Measurements from ENCODE around the gene EDN3. TPM values are rescaled to one million over a fixed set of nuclear protein-coding genes. Genes with fewer than 3 reads are reported as not detected.

The EDN3 gene
- total RNA-seq, 2 donors from 2014 or later, result not detected

DNA sequence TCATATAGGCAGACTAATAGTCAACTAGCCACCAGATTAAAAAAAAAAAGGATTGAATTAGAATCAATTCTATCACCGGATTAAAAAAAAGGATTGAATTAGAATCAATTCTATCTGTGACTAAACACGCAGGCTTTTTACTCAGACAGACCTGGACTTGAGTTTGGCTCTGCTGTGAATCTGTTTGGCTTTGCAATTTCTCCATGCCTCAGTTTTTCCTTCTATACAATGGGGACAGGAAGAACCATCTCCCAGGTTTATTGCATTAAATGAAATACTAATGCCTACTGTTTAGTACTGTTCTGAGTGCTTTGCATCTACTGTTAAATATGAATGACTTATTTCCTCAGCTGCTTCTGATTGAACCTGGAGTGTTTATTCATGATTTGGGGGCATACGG, 30.0 kb upstream of the EDN3 start:
- Histone ChIP-seq H3K36me3 (ENCODE audit: control insufficient read depth, insufficient read depth, low read length) (no peaks in the 10 kb centered on the region), H3K9me3 (ENCODE audit: control insufficient read depth, low read length) (no peaks in the 10 kb centered on the region), H3K9ac (ENCODE audit: extremely low read depth, low read length, poor library complexity, severe bottlenecking) (no peak overlapping the region), H3K4me1 (ENCODE audit: control insufficient read depth, insufficient read depth, low read length) (peaks cover 9% of the 10 kb centered on the region), H3K27ac (ENCODE audit: low read depth, low read length) (no peak overlapping the region), H3K4me3 (ENCODE audit: low read length) (no peak overlapping the region), H3K27me3 (ENCODE audit: control insufficient read depth, insufficient read depth, low read length, poor library complexity, severe bottlenecking) (peaks cover 12% of the 10 kb centered on the region)
- H3K36me3 Mint-ChIP-seq (ENCODE audit: low read depth), result no peaks in the 10 kb centered on the region
- H3K27me3 Mint-ChIP-seq (ENCODE audit: insufficient read depth), result peaks cover 38% of the 10 kb centered on the region
- H3K4me1 Mint-ChIP-seq, result peaks cover 17% of the 10 kb centered on the region
- H3K27ac Mint-ChIP-seq, result no peak overlapping the region
- H3K9me3 Mint-ChIP-seq, result no peaks in the 10 kb centered on the region
- H3K4me3 Mint-ChIP-seq, result no peak overlapping the region
- no peak for DNase-seq
- TF ChIP-seq, protein P1, sequence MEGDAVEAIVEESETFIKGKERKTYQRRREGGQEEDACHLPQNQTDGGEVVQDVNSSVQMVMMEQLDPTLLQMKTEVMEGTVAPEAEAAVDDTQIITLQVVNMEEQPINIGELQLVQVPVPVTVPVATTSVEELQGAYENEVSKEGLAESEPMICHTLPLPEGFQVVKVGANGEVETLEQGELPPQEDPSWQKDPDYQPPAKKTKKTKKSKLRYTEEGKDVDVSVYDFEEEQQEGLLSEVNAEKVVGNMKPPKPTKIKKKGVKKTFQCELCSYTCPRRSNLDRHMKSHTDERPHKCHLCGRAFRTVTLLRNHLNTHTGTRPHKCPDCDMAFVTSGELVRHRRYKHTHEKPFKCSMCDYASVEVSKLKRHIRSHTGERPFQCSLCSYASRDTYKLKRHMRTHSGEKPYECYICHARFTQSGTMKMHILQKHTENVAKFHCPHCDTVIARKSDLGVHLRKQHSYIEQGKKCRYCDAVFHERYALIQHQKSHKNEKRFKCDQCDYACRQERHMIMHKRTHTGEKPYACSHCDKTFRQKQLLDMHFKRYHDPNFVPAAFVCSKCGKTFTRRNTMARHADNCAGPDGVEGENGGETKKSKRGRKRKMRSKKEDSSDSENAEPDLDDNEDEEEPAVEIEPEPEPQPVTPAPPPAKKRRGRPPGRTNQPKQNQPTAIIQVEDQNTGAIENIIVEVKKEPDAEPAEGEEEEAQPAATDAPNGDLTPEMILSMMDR (conservative IDR thresholded peaks at IDR 0.05), result no peak
- WGBS, 2 experiments (ENCODE audit: insufficient coverage in 1 of 2, insufficient read length in 1 of 2), result 91 to 100% methylated on average over 1 to 3 of the region's 3 CpGs

DNA sequence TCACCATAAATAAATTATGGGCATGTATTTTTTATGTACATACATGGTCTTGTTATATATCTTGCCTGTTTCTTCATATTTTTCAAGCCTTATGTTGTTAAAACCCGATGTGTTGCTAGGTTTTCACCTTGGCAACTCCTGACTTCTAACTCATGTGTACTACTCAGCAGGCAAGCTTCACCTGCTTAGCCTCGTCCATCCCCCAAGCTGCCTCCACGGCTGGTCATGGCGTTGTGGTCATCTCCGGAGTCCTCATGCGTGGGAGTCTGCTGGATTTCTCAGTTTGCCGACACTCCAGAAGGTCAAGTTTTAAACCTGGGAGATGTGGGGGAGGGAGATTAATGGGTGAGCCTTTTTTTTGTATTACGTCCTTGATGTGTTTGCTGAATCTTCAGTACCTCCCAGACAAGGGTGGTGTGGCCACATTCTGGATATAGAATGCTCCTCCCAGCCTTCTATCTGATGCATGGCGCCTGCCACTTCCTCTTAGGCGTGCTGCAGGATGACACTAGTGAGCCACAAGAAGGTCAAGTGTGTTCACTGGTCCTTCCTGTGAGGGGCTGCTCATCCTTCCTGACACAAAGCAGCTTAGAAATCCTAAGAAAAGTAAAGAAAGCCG, 26.6 kb upstream of the EDN3 start:
- TF ChIP-seq, protein P1 (conservative IDR thresholded peaks at IDR 0.05), result no peak
- no peak overlapping the region for H3K27ac ChIP-seq (ENCODE audit: low read depth, low read length)
- H3K36me3 ChIP-seq (ENCODE audit: control insufficient read depth, insufficient read depth, low read length), result no peaks in the 10 kb centered on the region
- H3K4me1 ChIP-seq (ENCODE audit: control insufficient read depth, insufficient read depth, low read length), result peaks cover 7% of the 10 kb centered on the region
- Mint-ChIP-seq H3K9me3 (no peaks in the 10 kb centered on the region), H3K4me3 (no peak overlapping the region), H3K36me3 (ENCODE audit: low read depth) (no peaks in the 10 kb centered on the region), H3K27me3 (ENCODE audit: insufficient read depth) (peaks cover 30% of the 10 kb centered on the region), H3K4me1 (peaks cover 13% of the 10 kb centered on the region), H3K27ac (no peak overlapping the region)
- peaks cover 7% of the 10 kb centered on the region for H3K27me3 ChIP-seq (ENCODE audit: control insufficient read depth, insufficient read depth, low read length, poor library complexity, severe bottlenecking)
- no peak overlapping the region for H3K4me3 ChIP-seq (ENCODE audit: low read length)
- no peak for DNase-seq
- 94 to 97% methylated on average over 5 to 11 of the region's 11 CpGs for WGBS, 2 experiments (ENCODE audit: insufficient coverage in 1 of 2, insufficient read length in 1 of 2)
- no peak overlapping the region for H3K9ac ChIP-seq (ENCODE audit: extremely low read depth, low read length, poor library complexity, severe bottlenecking)
- H3K9me3 ChIP-seq (ENCODE audit: control insufficient read depth, low read length), result no peaks in the 10 kb centered on the region

DNA sequence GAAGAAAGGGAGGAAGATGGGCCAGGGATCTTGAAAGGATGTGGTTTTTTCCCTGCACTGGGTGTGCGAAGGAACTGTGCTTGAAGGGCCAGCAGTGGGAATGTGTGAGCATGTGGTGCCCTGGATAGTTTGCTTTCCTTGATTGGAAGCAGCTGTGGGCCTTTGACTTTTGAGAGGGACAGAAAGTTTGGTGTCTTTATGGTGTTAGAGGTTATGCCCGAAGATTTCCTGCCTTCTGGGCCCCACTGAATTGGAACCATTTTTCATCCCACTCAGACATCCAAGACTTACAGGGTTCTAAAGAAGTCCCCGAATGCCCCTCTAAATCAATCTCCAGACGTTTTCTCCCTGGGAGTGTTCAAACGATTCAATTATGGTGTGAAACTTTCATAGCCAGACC, 23.5 kb upstream of the EDN3 start:
- Mint-ChIP-seq H3K4me1 (no peaks in the 10 kb centered on the region), H3K36me3 (ENCODE audit: low read depth) (no peaks in the 10 kb centered on the region), H3K9me3 (no peaks in the 10 kb centered on the region), H3K4me3 (no peak overlapping the region), H3K27ac (no peak overlapping the region), H3K27me3 (ENCODE audit: insufficient read depth) (peaks cover 46% of the 10 kb centered on the region)
- no peak overlapping the region for H3K27ac ChIP-seq (ENCODE audit: low read depth, low read length)
- H3K9me3 ChIP-seq (ENCODE audit: control insufficient read depth, low read length), result no peaks in the 10 kb centered on the region
- no peak overlapping the region for H3K4me3 ChIP-seq (ENCODE audit: low read length)
- no peak overlapping the region for H3K9ac ChIP-seq (ENCODE audit: extremely low read depth, low read length, poor library complexity, severe bottlenecking)
- H3K4me1 ChIP-seq (ENCODE audit: control insufficient read depth, insufficient read depth, low read length), result no peaks in the 10 kb centered on the region
- H3K36me3 ChIP-seq (ENCODE audit: control insufficient read depth, insufficient read depth, low read length), result no peaks in the 10 kb centered on the region
- DNase-seq, result no peak
- 88 to 89% methylated on average over 3 to 5 of the region's 5 CpGs for WGBS, 2 experiments (ENCODE audit: insufficient coverage in 1 of 2, insufficient read length in 1 of 2)
- peaks cover 18% of the 10 kb centered on the region for H3K27me3 ChIP-seq (ENCODE audit: control insufficient read depth, insufficient read depth, low read length, poor library complexity, severe bottlenecking)
- TF ChIP-seq, protein P1 (conservative IDR thresholded peaks at IDR 0.05), result no peak
